ENCODE data around the gene ZNRF1.
A peak's percentile ranks its signal among the peaks of the same experiment; 100 is the strongest.
"Not testable (repeated sequence)": the region's sequence is repeated elsewhere in the genome, so short reads cannot be mapped to it uniquely, and the experiment has no call there.

ZNRF1 gene

DNA sequence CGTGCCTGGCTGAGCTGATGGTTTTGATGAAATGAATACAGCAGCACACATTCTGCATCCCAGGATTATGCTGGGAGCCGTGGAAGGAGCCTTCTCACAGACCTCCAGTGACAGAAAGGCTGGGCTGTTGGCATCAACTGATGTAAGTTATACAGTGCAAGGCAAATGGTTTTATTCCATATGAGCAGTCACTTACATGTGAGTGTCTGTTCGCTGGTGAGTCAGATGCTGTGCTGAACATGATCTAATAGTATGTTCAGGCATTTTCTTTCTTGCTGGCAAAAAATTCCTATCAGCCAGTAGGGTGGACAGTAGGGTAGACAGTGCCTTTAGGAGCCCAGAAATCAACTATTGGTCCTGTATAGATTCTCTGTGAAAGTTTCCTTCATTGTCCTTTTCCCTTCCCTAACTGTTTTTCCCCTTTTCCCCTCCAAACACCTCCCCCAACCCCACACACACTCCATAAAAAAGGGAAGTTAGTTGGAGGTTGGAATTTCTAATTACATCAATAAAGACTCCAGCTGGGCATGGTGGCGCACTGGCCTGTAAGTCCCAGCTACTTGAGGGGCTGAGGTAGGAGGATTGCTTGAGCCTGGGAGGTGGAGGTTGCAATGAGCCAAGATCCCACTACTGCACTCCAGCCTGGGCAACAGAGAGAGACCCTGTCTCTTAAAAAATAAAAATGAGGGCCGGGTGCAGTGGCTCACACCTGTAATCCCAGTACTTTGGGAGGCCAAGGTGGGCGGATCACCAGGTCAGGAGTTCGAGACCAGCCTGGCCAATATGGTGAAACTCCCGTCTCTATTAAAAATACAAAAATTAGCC, 81.6 kb downstream of the ZNRF1 start:
- no peak for DNase-seq

DNA sequence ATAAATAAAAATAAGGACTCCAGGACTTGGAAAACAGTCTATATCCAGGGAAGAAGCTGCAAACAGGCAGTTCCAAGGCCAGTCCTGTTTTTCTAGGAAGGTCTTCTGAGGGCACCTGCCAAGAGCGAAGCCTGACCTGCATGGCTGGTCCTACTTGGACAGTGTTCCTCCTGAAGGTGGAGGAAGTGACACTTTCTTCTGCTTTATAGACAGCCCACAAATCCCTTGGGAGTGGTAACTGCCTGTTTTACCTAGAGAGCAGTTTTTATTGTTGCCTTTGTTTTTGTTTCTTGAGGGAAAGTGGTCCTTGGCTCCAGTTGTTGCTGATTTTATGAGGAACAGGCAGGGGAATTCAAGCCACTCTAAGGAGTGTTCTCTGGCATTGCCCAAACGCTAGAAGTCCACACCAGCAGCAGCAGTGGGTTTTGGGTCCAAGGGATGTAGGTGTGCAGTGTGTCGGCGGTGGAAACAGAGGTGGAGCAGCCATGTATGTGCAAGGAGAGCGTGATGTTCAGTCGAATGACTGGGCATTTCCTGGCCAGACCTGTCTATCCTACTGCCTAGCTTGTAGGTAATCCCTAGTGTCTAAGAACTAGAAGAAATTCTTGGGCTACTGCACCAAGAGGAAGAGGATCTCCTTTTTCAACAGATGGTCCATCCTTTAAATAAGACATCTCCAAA, 82.5 kb downstream of the ZNRF1 start:
- DNase-seq, result no peak

DNA sequence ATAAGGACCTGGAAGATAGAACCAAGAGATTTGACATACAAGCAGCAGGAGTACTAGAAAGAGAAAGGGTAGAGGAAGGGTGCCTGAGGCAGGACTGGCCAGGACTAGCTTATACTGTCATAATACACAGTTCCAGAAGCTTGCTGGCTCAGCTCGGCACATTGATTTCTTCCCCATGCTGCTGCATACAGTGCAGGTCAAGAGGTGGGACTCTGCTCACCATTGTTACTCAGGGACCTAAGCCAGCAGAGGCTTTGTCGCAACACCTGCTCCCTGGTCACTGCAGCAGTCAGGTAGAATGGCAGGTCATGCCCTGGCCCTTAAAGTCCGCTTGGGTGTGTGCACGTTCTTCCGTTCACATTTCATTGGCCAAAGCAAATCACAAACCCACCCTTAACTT, 85.0 kb downstream of the ZNRF1 start:
- DNase-seq, result no peak

DNA sequence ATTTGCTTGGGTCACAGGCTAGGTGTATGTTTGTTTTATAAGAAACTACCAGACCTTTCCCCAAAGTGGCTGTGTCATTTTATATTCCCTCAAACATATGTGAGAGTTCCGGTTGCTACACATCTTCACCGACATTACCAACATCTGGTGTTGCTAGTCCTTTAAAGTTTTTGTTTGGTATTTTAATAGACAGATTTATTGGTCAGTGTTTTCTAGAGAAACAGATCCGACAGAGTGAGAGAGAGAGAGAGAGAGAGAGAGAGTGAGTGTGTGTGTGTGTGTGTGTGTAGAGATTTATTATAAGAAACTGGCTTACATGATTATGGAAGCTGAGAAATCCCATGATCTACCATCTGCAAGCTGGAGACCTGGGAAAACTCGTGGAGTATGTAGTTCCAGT, 86.7 kb downstream of the ZNRF1 start:
- DNase-seq, result no peak

DNA sequence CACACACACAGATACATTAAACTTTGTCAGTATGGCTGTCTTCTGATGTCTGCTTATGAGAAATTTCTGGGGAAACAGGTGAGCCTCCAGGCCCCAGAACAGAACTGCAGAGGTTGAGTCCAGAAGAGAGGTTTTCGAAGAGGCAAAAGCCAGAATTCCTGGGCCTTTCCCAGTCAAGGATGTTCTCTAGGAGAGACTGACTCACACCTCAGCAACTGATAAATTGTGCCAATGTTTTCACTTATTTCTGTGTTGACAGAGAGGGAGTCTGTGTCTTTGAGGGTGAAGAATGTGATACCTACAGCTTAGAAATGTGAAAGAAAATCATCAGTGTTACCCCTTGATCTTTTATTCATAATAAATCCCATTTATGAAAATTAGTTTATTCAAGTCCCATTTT, 87.5 kb downstream of the ZNRF1 start:
- DNase-seq, result no peak

DNA sequence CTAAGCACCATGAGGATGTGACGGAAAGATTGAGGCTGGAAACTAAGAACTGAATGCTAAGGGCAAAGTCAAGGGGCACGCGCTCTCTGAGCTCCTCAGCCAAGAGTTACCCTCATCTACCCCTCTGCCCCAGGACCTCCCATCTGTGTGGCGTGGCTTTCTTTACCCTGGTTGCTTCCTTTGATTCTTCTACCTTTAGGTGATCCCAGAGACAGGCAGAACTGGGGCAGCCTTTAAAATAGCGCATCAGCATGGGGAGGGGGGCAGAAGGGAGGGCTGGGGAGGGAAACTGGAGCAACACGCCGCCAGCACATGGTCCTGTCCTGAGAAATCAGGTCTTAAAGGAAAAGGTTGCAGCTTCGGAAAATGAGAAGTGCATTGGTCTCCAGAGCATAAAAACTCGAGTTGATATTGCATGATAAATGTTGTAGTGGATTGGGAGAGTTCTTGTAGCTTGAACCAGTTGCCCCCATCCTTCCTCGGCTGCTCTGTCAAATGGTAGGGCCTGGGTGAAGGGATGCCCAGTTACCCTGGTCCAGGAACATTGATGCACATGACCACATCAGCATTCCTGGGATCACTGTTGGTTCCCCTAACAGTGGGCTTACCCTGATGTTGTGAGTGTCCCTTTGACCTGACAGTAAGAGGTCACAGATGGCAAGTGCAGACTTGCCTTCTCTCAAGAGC, 88.0 kb downstream of the ZNRF1 start:
- no peak for DNase-seq

DNA sequence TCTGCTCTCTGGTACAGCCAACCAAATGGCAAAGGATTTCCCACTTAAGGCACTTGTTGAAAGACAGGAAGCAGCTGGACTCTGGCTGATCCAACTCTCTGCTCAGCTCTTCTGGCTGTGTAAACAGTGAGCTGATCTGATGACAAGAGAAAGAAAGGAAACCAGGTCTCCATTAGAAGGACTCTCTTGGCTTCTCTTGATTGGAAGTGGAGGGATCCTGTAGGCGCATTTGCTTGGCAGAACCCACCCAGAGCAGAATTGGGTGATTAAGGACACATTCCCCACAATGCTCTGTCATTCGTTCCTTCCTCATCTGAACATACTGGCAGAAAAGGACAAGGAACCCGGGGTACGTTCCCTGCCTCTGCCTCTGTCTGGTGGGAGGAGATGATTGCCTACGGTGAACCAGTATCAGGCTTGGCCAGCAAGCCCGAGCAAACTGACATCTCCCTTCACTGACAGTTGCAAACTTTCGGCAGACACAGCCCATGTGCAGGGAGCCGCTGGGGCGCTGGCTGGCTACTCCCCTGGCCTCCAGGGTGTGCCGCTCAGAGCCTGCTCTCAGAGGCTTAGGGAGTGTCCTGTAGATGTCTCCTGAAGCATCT, 88.7 kb downstream of the ZNRF1 start:
- DNase-seq, result no peak

DNA sequence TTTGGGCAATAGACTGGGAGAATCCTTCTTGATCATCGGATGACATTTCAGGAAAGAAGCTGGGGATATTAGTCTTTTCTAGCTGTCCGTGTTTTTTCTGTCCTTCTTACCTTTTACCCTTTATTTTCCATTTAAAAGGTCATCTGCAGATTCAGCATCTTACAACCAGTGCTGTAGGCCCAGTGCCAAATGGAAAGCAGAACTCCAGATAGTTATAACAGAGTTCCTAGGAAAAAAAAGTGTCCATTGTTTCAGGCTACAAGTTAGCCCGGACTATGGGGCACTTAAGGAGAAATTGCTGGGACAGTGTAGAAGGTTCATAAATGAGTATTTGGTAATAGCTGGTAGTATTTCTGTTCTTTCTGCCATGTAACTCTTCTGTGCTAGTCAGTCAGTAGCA, 89.4 kb downstream of the ZNRF1 start:
- no peak for DNase-seq

DNA sequence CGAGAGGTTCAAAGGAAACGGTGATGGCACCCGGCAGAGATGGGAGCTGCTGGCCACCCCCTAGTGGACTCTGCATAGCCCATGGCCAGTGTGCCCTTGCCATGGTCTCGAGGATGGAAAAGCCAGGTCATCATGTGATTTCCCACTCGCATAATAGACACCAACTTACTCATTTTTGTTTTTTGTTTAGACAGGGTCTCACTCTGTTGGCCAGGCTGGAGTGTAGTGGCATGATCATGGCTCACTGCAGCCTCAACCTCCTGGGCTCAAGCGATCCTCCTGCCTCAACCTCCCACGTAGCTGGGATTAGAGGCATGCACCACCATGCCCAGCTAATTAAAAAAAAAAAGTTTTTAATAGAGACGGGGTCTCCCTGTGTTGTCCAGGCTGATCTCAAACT, 90.1 kb downstream of the ZNRF1 start:
- no peak for DNase-seq

DNA sequence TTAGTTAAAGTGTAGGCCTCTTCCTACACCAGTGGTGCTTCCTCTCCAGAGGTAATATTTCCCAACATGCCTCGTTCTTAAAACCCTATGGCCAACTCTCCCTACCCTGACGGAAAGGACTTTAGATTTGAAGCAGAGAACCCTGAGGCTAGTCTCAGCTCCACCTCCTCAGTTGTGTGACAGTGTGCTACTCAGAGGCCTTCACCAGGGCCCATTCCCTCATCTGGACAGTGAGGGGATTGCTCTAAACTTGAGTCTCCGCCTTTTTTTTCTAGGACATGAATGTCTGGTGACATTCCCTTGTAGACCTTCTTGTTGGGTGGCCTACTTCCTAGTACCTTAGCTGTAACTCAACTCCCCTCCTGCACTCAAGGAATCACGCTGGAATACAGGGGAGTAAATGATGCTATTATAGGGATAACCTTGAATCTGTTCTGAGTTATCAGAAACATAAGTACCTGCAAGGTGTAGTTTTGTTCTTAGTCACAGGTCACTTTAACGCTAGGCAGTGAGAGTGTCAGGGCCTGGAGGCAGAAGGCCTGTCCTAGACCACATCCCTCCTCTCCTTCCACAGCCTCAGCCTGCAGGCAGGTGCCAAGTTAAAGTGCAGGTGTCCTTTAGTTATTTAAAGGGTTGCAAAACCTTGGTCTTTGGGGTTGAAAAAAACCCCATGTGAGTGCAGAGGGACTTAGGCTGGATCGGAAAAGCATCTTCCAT, 90.8 kb downstream of the ZNRF1 start:
- DNase-seq, result no peak

DNA sequence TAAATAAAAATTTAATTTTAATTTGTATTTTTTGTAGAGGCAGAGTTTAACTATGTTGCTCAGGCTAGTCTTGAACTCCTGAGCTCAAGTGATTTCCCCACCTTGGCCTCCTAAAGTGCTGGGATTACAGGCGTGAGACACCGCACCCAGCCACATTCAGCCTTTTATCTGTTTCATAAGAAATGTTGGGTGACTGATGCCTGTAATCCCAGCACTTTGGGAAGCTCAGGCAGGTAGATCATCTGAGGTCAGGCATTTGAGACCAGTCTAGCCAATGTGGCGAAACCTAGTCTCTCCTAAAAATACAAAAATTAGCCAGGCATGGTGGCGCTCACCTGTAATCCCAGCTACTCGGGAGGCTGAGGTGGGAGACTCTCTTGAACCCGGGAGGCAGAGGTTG, 92.1 kb downstream of the ZNRF1 start:
- not testable (repeated sequence) for DNase-seq

DNA sequence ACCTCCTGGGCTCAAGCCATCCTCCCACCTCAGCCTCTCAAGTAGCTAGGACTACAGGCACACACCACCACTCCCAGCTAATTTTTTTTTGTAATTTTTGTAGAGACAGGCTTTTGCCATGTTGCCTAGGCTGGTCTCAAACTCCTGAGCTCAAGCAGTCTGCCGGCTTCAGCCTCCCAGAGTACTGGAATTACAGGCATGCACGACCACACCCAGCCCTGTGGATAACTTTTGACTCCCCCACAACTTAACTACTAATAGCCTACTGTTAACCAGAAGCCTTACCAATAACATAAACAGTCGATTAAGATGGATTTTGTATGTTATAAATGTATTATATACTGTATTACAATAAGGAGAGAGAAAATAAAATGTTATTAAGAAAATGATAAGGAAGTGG, 92.8 kb downstream of the ZNRF1 start:
- not testable (repeated sequence) for DNase-seq

DNA sequence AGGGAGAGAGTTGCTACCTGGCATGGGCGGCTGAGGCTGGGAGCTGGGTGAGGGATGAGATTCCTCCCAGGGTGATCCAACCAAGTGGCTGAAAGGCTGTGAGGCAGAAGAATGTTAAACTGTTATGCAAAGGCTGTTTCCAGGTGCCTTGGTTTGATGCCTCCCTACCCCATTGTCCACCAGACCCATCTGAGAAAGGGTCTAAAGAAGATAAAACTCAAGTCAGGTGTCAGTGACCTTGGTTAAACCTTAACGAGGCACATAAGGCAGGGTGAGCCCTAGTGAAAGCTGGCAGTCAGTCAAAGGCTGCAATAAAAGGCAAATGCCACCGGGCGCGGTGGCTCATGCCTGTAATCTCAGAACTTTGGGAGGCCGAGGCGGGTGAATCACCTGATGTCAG, 94.0 kb downstream of the ZNRF1 start:
- no peak for DNase-seq

DNA sequence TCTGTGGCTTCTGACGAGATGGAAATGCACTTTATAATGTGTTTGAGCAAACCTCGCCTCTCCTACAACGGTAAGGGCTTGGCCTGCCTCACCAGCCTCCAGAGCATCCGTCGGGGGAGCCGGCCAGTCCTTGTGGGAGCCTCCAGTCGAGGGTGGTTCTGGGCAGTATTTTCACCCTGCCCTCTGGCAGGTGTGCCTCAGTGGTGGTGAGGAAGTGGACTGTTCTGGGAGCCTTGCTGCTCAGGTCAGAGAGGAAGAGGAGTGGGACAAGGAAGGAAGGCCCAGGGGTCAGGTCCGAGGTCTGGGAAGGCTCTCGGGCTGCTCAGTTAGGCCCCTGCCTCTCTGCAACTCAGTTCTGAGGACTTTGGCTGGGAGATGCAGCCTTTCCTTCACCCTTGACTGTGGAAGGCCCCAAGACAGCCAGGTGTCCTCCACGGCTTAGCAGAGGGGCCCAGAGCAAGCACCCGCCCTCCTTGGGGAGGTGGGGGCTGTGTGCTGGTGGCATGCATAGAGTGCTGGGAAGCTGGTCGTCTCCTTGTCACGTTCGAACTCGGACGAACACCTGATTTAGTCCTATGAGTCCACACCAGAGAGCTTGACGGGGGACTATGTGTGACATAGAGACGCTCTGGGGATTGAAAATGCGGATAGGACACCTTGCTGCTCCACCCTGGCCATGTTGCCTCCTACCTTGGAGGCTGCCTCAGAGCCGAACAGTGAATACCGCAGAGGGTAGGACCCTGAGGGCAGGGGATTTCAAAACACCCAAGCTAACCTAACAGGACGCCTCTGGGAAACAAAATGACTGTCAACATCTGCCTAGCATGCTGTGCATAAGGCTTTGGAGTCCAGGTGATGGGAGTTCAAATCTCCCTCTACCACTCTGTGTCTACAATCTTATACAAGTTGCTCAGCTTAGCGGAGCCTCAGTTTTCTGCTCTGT, 95.0 kb downstream of the ZNRF1 start:
- DNase-seq, result no peak

DNA sequence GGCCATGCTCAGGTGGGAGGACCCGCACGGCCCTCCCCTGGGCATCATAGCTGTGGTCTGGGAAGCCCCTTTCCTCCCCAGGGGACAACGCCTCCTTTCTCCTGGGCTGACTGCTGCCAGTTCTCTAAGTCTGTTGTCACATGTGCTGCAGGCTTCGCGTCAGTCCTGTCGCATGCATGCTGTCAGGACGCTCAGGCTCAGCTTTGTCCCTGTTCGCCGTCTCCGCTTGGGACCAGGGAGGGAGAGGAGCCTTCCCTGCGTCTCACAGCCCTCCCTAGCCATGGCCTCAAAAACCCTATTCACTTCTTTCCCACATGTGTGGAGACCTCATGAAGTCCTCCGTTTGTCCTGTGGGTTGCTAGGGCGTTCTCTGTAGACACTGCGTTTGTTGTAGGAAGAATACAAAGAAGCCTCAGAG, 96.4 kb downstream of the ZNRF1 start:
- DNase-seq, result no peak

DNA sequence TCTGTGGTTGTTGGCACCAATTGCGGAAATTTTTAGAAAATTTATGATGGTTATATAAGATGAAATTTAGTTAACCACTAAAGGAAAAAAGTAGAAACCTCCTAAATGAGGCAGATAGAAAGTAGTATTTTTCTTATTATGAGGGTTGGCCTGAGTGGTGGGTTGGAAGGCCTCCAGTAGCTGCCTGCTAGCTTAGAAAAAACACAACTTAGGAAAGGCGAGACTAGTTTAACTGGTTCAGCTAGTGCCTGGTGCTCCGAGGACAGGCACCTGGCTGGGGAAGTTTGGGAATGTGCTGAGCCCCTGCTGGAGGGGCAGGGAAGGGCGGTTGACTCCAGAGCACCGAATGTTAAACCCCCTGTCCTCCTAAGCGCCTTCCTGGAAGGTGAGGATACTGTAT, 97.8 kb downstream of the ZNRF1 start:
- DNase-seq, result no peak

DNA sequence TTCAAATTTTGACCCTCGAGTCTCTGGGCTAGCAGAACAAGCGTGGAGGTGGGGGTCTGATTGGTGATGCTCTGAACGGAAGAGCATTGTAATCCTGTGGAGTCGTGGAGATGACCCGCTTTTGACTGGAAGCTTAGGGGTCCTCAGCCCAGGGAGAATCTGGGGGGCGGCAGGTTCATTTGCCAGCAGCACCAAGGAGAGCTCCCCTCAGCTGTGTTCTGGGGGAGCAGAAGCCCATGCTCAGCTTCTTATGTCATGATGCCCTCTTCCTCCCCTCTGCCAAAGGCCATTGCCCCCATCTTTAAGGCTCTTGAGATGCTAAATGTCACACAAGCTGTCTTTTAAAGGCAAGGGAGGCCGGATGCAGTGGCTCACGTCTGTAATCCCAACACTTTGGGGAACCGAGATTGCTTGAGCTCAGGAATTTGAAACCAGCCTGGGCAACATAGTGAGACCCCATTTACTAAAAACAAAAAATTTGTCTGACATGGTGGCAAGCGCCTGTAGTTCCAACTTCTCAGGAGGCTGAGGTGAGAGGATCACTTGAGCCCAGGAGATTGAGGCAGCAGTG, 98.5 kb downstream of the ZNRF1 start:
- no peak for DNase-seq

DNA sequence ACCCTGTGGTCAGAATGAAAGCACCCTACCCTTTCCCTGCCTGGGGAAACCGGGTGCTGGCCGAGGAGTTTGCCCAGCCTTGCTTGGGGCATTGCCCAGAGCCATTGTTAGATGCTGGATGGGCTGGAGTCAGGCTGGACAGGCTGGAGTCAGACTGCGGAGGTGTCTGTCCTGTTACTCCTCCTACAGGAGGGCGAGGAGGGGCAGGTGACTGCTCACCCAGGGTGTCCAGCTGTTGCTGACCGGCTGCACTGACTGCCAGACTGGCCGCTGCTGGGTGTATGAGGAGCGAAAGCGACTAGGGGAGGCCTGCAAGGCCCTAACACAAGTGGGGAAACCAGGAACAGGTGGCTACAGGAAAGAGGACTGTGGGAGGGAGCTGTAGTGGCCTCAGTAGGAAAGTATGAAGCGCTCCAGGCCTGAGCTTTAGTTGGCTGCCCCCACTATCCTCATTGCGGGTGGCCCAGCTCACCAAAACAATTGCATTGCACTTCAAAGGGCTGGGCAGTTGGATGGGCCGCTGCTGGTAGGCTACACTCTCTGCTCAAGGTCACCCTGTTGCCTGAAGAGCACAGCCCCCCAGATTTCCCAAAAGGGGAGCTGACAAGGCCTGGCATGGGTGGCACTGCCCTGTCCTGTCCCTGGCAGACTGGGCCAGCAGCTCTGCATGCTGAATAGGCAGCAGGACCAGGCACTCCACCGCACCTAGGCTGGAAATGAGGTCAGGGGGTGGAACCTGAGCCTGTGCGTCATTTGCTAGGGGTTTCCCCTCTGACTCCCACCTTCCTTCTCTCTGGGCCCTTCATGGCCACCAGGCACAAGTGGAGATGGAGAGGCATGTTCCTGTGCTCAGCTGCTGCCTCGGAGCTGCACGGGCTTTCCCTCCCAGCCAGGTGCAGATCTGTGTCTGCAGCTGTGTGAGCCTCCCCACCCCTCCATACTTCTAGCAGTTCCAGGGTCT, 99.4 kb downstream of the ZNRF1 start:
- DNase-seq, result peak; percentile 86

DNA sequence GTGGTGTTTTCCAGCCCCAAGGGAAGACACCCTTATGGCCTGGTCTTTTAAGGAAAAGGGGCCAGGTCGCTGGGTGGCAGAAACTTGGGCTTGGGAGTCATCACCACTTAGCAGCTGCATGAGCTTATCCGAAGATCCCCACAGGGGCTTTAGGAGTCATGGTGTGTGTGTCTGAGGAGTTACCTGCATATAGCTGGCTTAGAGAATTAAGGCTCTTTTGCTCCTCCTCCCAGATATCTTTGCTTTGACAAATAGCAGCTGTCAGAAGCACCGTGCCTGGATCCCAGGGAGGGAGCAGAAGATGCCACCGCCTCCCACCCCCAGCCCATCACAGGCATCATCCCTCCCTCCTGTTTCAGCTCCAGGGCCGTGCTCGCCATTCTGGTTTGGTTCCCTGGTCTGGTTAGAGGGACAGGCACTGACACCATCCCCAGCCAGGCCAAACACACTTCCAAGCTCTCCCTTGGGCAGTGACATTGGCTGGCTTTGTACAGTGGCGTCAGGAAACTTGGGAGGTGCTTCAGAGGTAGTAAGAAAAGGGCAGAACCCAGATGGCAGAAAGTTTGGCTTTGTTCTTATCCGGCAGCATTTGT, 100.3 kb downstream of the ZNRF1 start:
- DNase-seq, result no peak
